Trophoblast cell (in vitro differentiated cells and primary cell): ENCODE data around the gene NKD1.
A peak's percentile ranks its signal among the peaks of the same experiment; 100 is the strongest.
"Not testable (repeated sequence)": the region's sequence is repeated elsewhere in the genome, so short reads cannot be mapped to it uniquely, and the experiment has no call there.

ENCODE experiments used
- DNase-seq, 2 donors: peaks; one replicate each; pipeline ENCODE4 v3.0.0-alpha.2; 2016
- H2AFZ ChIP-seq: 2 replicates; pipeline ENCODE4 v1.6.1; 2013; ENCODE audit warnings: low read length, moderate library complexity, mild to moderate bottlenecking; ENCODE audit not compliant: insufficient read depth, poor library complexity
- H2AK5ac ChIP-seq: 2 replicates; pipeline ENCODE4 v1.6.1; 2013; ENCODE audit warnings: mild to moderate bottlenecking, low read length
- H2BK120ac ChIP-seq: 2 replicates; pipeline ENCODE4 v1.6.1; 2013; ENCODE audit warnings: low read length, mild to moderate bottlenecking, moderate library complexity; ENCODE audit not compliant: insufficient read depth, poor library complexity
- H2BK12ac ChIP-seq: 2 replicates; pipeline ENCODE4 v1.6.1; 2013; ENCODE audit warnings: mild to moderate bottlenecking, low read length, moderate library complexity
- H2BK5ac ChIP-seq: 2 replicates; pipeline ENCODE4 v1.6.1; 2013; ENCODE audit warnings: low read length, low read depth, moderate library complexity, mild to moderate bottlenecking; ENCODE audit not compliant: poor library complexity
- H3K14ac ChIP-seq: 2 replicates; pipeline ENCODE4 v1.6.1; 2013; ENCODE audit warnings: mild to moderate bottlenecking, low read length
- H3K18ac ChIP-seq: 2 replicates; pipeline ENCODE4 v1.6.1; 2013; ENCODE audit warnings: mild to moderate bottlenecking, low read length
- H3K23ac ChIP-seq: 2 replicates; pipeline ENCODE4 v1.6.1; 2013; ENCODE audit warnings: low read length
- H3K27ac ChIP-seq: 2 replicates; pipeline ENCODE4 v1.5.1; 2013; ENCODE audit warnings: low read depth, mild to moderate bottlenecking, inconsistent platforms, low read length, moderate library complexity
- H3K27me3 ChIP-seq: 2 replicates; pipeline ENCODE4 v1.6.1; 2013; ENCODE audit warnings: inconsistent platforms, mild to moderate bottlenecking, low read length, moderate library complexity; ENCODE audit not compliant: insufficient read depth
- H3K36me3 ChIP-seq, 2 experiments: 1 replicate in 1 of 2; 2 replicates in 1 of 2; pipeline ENCODE4 v1.6.1; 2013; ENCODE audit warnings: low read length in 2 of 2, mild to moderate bottlenecking in 2 of 2, moderate library complexity in 1 of 2; ENCODE audit not compliant: insufficient read depth in 2 of 2, control insufficient read depth in 1 of 2
- H3K4ac ChIP-seq: 2 replicates; pipeline ENCODE4 v1.6.1; 2013; ENCODE audit warnings: low read depth, mild to moderate bottlenecking, low read length, moderate library complexity
- H3K4me1 ChIP-seq, 2 experiments: 1 replicate in 1 of 2; 2 replicates in 1 of 2; pipeline ENCODE4 v1.6.1; 2013; ENCODE audit warnings: low read length in 2 of 2, mild to moderate bottlenecking in 2 of 2, moderate library complexity in 1 of 2; ENCODE audit not compliant: insufficient read depth in 2 of 2, control insufficient read depth in 1 of 2
- H3K4me2 ChIP-seq: 2 replicates; pipeline ENCODE4 v1.6.1; 2013; ENCODE audit warnings: inconsistent platforms, mild to moderate bottlenecking, low read length, moderate library complexity
- H3K4me3 ChIP-seq: 2 replicates; pipeline ENCODE4 v1.5.1; 2013; ENCODE audit warnings: mild to moderate bottlenecking, low read depth, low read length, inconsistent platforms
- H3K79me1 ChIP-seq: one replicate; pipeline ENCODE4 v1.6.1; 2013; ENCODE audit warnings: low read length
- H3K79me2 ChIP-seq: 2 replicates; pipeline ENCODE4 v1.6.1; 2013; ENCODE audit warnings: low read length, mild to moderate bottlenecking; ENCODE audit not compliant: control insufficient read depth, insufficient read depth, poor library complexity
- H3K9ac ChIP-seq: 2 replicates; pipeline ENCODE4 v1.6.1; 2013; ENCODE audit warnings: mild to moderate bottlenecking, low read length
- H3K9me3 ChIP-seq: 2 replicates; pipeline ENCODE4 v1.6.1; 2013; ENCODE audit warnings: low read depth, mild to moderate bottlenecking, control low read depth, inconsistent platforms, low read length; ENCODE audit not compliant: insufficient read depth
- H4K12ac ChIP-seq: 2 replicates; pipeline ENCODE4 v1.6.1; 2013; ENCODE audit warnings: low read depth, mild to moderate bottlenecking, low read length, moderate library complexity
- H4K8ac ChIP-seq: 2 replicates; pipeline ENCODE4 v1.6.1; 2013; ENCODE audit warnings: low read depth, mild to moderate bottlenecking, low read length, moderate library complexity
- H4K91ac ChIP-seq: one replicate; pipeline ENCODE4 v1.6.1; 2013; ENCODE audit warnings: low read depth, mild to moderate bottlenecking, low read length, moderate library complexity
- WGBS: extraction: QIAGEN DNeasy Blood & Tissue Kit; methylation state at CpG from one replicate; pipeline ENCODE4 v1.1.7; 2013; ENCODE audit warnings: missing lambda C conversion rate; ENCODE audit not compliant: insufficient read length, insufficient coverage; ENCODE audit errors: extremely low coverage; 5-methylcytosine and 5-hydroxymethylcytosine counted together

NKD1 gene

DNA sequence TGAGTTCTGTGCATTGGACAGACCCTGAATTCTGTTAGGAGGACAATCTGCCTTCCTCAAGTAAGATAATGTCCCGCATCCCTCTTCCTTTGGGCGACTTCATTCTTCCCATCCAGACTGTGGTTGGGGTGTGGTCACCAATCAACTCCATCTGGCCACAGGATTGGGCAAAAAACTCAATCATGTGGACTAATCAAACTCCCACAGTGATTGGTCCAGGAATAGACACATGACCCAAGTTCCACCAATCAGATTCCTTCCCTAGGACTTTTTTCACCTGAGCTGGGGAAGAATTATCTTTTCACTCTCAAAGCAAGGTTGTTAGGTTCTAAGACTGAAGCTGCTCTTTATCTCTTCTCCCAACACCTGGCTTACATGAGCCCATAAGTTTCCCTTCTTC lies 13.2 kb upstream of the NKD1 start:
- peaks cover 2% of the 10 kb centered on the region for H3K9me3 ChIP-seq
- no peaks in the 10 kb centered on the region for H3K79me2 ChIP-seq
- H3K79me1 ChIP-seq = no peaks in the 10 kb centered on the region
- no peak overlapping the region for H2BK5ac ChIP-seq
- H2AK5ac ChIP-seq = no peak overlapping the region
- no peak overlapping the region for H3K4me2 ChIP-seq
- no peak for DNase-seq
- H2BK120ac ChIP-seq = no peak overlapping the region
- WGBS = no CpG with 5 or more reads among the region's 2 CpGs
- H3K9ac ChIP-seq = no peak overlapping the region
- H3K4me3 ChIP-seq = no peak overlapping the region
- H2AFZ ChIP-seq = no peak overlapping the region
- no peak overlapping the region for H2BK12ac ChIP-seq
- H3K27ac ChIP-seq = no peak overlapping the region
- H3K4ac ChIP-seq = no peak overlapping the region
- no peaks in the 10 kb centered on the region for H3K36me3 ChIP-seq
- no peak overlapping the region for H3K18ac ChIP-seq
- H4K8ac ChIP-seq = no peak overlapping the region
- no peaks in the 10 kb centered on the region for H3K27me3 ChIP-seq
- no peak overlapping the region for H4K91ac ChIP-seq
- no peak overlapping the region for H3K23ac ChIP-seq
- H4K12ac ChIP-seq = no peak overlapping the region
- H3K4me1 ChIP-seq = peaks cover 19 to 25% of the 10 kb centered on the region in 2 experiments
- H3K14ac ChIP-seq = no peak overlapping the region

DNA sequence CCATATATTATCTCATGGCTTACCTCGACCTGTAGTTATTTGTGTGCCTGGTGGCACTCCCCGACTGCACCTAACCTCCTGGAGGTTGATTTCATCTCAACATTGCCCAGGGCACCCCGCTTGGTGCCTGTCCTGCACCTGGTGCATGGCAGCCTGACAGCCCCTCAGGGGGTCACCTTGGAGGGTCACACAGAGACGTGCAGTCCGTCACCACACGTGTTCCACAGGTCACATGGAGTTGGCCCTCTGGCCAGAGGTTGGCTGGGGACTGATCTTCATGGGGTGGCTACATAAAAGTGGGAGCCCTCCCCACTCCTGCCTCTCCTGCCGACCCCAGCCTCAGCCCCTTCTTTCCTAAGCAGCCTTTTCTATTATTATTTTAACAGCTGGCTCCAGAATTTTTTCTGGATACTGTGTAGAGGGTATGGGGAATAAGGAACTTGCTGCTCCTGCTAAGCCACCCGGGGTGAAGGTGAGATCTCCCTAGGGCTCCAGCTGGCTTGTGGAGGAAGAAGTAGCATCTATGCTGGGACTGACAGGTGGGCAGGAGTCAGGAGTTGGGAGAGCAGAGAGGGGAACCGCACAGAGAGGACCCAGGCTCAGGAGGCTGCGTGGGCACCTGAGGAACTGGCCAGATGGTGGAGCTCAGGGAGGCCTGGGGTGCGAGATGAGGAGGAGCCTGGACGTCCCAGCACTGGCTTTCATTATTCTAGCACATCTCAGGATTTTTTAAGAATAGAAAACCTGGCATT lies 12.5 kb upstream of the NKD1 start:
- H3K9me3 ChIP-seq = peaks cover 2% of the 10 kb centered on the region
- H3K23ac ChIP-seq = no peak overlapping the region
- no peak overlapping the region for H3K4me3 ChIP-seq
- no peak overlapping the region for H3K27ac ChIP-seq
- H2BK12ac ChIP-seq = no peak overlapping the region
- H3K14ac ChIP-seq = no peak overlapping the region
- no peak overlapping the region for H3K18ac ChIP-seq
- H3K79me1 ChIP-seq = no peaks in the 10 kb centered on the region
- no peaks in the 10 kb centered on the region for H3K36me3 ChIP-seq
- H2BK120ac ChIP-seq = no peak overlapping the region
- no peaks in the 10 kb centered on the region for H3K27me3 ChIP-seq
- no CpG with 5 or more reads among the region's 12 CpGs for WGBS
- no peak overlapping the region for H2AK5ac ChIP-seq
- H3K79me2 ChIP-seq = no peaks in the 10 kb centered on the region
- H3K9ac ChIP-seq = no peak overlapping the region
- no peak overlapping the region for H3K4me2 ChIP-seq
- no peak overlapping the region for H4K91ac ChIP-seq
- no peak overlapping the region for H2BK5ac ChIP-seq
- no peak overlapping the region for H4K12ac ChIP-seq
- H4K8ac ChIP-seq = no peak overlapping the region
- no peak overlapping the region for H2AFZ ChIP-seq
- no peak for DNase-seq
- peaks cover 19 to 22% of the 10 kb centered on the region in 2 experiments for H3K4me1 ChIP-seq
- H3K4ac ChIP-seq = no peak overlapping the region

DNA sequence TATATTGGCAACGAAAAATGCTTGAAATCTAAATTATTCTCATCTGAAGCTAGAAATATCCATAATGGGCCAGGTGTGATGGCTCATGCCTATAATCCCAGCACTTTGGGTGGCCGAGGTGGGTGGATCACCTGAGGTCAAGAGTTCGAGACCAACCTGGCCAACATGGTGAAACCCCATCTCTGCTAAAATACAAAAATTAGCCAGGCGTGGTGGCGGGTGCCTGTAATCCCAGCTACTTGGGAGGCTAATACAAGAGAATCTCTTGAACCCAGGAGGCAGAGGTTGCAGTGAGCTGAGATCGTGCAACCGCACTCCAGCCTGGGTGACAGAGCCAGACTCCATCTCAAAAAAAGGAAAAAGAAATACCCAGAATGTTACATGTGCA lies 11.9 kb upstream of the NKD1 start:
- no CpG with 5 or more reads among the region's 7 CpGs for WGBS
- H3K4me1 ChIP-seq = peaks cover 15 to 19% of the 10 kb centered on the region in 2 experiments
- H2BK120ac ChIP-seq, H2AFZ ChIP-seq, H3K27ac ChIP-seq, H3K14ac ChIP-seq, H3K4me2 ChIP-seq, H4K91ac ChIP-seq, H3K9ac ChIP-seq, H3K79me1 ChIP-seq, H3K4ac ChIP-seq, H4K8ac ChIP-seq, H3K36me3 ChIP-seq, H3K18ac ChIP-seq, DNase-seq, H3K79me2 ChIP-seq, H2BK12ac ChIP-seq, H2AK5ac ChIP-seq, H4K12ac ChIP-seq, H2BK5ac ChIP-seq, H3K27me3 ChIP-seq, H3K9me3 ChIP-seq, H3K4me3 ChIP-seq, H3K23ac ChIP-seq: not testable (repeated sequence)

DNA sequence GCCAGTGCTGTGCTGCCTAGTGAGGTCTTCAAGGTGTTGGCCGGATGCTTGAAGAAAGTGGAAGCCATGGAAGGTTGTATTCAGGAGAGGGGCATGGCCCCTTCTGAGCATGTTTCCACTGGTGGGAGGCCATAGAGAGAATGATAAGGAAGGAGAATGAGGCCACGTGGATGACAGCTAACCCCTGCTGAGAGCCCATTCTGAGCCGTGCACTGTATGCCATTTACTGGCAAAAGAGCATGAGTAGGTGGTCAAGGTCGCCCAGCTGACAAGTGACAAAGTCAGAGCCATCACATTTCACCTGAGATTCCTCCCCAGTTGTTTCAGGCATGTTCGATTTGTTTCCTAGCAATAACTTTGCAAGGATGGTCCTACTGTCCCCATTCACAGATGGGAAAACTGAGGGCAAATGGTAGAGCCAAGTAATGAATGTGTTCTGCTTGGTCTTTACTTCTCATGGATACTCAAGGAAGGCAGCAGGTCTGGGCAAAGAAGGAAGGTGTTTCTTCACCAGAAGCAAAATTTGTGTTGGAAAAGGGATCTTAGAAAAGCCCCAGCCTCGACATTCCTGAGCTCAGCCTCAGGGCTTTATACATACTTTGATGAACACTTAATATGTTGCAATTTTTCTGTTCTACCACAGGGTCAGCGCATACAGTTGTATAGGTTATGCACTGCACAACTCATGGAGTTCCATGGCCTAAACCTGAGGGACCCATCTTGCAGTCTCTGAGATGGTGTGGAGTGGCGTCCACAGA lies 10.5 kb upstream of the NKD1 start:
- H2BK5ac ChIP-seq = no peak overlapping the region
- no CpG with 5 or more reads among the region's 8 CpGs for WGBS
- H2BK120ac ChIP-seq = no peak overlapping the region

More for the DNA sequence above, 10.5 kb upstream of the NKD1 start:
- Histone ChIP-seq H3K9me3 (peaks cover 2% of the 10 kb centered on the region), H3K4me3 (no peak overlapping the region), H3K18ac (no peak overlapping the region), H3K27me3 (no peaks in the 10 kb centered on the region), H4K12ac (no peak overlapping the region), H3K23ac (no peak overlapping the region), H3K79me2 (no peaks in the 10 kb centered on the region), H4K91ac (no peak overlapping the region), H3K4me1 (peaks cover 12 to 15% of the 10 kb centered on the region in 2 experiments), H2AFZ (no peak overlapping the region), H3K14ac (no peak overlapping the region), H3K4ac (no peak overlapping the region), H3K9ac (no peak overlapping the region), H3K4me2 (no peak overlapping the region), H4K8ac (no peak overlapping the region), H3K36me3 (no peaks in the 10 kb centered on the region), H3K27ac (no peak overlapping the region), H2AK5ac (no peak overlapping the region), H3K79me1 (no peaks in the 10 kb centered on the region), H2BK12ac (no peak overlapping the region)
- DNase-seq = peak; percentile 69 to 88
